ENCODE measurements around the gene ST6GAL1.

DNA sequence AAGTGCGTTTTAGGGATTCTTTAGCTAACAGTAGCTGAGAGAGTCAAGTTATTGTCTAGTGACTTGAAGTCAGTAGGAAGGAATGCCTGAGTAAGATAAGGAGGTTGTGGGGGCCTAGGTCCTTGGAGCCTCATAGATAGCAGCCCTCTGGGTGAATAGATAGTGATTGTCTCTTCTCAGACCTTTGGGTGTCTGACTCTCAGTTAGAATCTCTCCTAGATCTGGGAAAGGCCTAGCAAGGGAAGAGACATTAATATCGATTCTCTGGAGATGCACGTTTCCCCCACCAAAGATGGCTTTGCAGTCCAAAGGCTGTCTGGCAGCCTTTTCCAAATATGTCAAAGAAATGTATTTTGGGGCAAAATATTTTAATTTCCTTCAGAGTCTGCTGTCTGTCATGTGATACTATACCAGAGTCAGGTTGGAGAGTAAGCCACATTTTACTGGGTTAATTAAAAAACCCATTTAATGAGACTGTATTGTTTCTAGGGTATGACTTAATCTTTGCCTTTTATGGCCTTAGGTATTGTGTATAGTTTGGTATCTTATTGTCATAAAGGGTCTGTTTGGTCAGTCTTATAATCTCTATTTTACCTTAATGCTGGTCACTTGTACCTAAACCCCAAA lies 92.2 kb downstream of the ST6GAL1 start:
- TF ChIP-seq, protein P1, sequence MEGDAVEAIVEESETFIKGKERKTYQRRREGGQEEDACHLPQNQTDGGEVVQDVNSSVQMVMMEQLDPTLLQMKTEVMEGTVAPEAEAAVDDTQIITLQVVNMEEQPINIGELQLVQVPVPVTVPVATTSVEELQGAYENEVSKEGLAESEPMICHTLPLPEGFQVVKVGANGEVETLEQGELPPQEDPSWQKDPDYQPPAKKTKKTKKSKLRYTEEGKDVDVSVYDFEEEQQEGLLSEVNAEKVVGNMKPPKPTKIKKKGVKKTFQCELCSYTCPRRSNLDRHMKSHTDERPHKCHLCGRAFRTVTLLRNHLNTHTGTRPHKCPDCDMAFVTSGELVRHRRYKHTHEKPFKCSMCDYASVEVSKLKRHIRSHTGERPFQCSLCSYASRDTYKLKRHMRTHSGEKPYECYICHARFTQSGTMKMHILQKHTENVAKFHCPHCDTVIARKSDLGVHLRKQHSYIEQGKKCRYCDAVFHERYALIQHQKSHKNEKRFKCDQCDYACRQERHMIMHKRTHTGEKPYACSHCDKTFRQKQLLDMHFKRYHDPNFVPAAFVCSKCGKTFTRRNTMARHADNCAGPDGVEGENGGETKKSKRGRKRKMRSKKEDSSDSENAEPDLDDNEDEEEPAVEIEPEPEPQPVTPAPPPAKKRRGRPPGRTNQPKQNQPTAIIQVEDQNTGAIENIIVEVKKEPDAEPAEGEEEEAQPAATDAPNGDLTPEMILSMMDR (IDR thresholded peaks at IDR 0.05): no peak
- TF ChIP-seq POLR2A (IDR thresholded peaks at IDR 0.05) (no peak), EP300 (IDR thresholded peaks at IDR 0.05) (no peak)
